GM21576 (cell line): ENCODE measurements around the gene LOX.

Source experiments
- ATAC-seq: cut with Tn5 transposase; IDR thresholded peaks from one replicate; pipeline ENCODE4 v1.9.1; 2021; ENCODE audit warnings: mild to moderate bottlenecking, moderate library complexity; ENCODE audit not compliant: unreplicated experiment

The LOX gene

GRCh38 chr5:122078116-122079110, at the start of gene LOX:
LOX (minus strand) TSS chr5:122078259; CDS start chr5:122077985, 274 bp downstream.
- no peak for ATAC-seq

- ATAC-seq, result no peak
Observed at GRCh38 chr5:122126756-122127321, 48.8 kb upstream of the LOX start.

- no peak for ATAC-seq
Observed at GRCh38 chr5:122126177-122126755, 48.2 kb upstream of the LOX start.

GRCh38 chr5:122124766-122125165, 46.7 kb upstream of the LOX start:
- ATAC-seq, result no peak

- ATAC-seq, result no peak
Observed at GRCh38 chr5:122121479-122122465, 43.7 kb upstream of the LOX start.

- no peak for ATAC-seq
Observed at GRCh38 chr5:122120957-122121356, 42.9 kb upstream of the LOX start.

- ATAC-seq, result no peak
Observed at GRCh38 chr5:122120493-122120892, 42.4 kb upstream of the LOX start.

GRCh38 chr5:122119205-122119604, 41.1 kb upstream of the LOX start:
- ATAC-seq, result no peak

- ATAC-seq, result no peak
Observed at GRCh38 chr5:122118356-122118948, 40.4 kb upstream of the LOX start.

- no peak for ATAC-seq
Observed at GRCh38 chr5:122114501-122114900, 36.4 kb upstream of the LOX start.

- no peak for ATAC-seq
Observed at GRCh38 chr5:122112733-122113558, 34.9 kb upstream of the LOX start.

- ATAC-seq, result no peak
Observed at GRCh38 chr5:122112063-122112462, 34.0 kb upstream of the LOX start.

- ATAC-seq, result no peak
Observed at GRCh38 chr5:122111460-122111859, 33.4 kb upstream of the LOX start.

GRCh38 chr5:122110987-122111386, 32.9 kb upstream of the LOX start:
- no peak for ATAC-seq

GRCh38 chr5:122107016-122107415, 29.0 kb upstream of the LOX start:
- no peak for ATAC-seq

- no peak for ATAC-seq
Observed at GRCh38 chr5:122105909-122106308, 27.9 kb upstream of the LOX start.

GRCh38 chr5:122102825-122103224, 24.8 kb upstream of the LOX start:
- ATAC-seq, result no peak

- ATAC-seq, result peak; percentile 71
Observed at GRCh38 chr5:122101636-122102285, 23.7 kb upstream of the LOX start.
